Loucy (cell line): Measurements from ENCODE around the gene EGLN2.
"Not testable (repeated sequence)": the region's sequence is repeated elsewhere in the genome, so short reads cannot be mapped to it uniquely, and the experiment has no call there.

Source experiments
- EZH2phosphoT487 ChIP-seq: fragments of 200-600 bp; IDR thresholded peaks from 2 replicates; pipeline ENCODE4 v1.6.1; 2018; ENCODE audit warnings: antibody characterized with exemption, mild to moderate bottlenecking, moderate library complexity, borderline replicate concordance
- TF ChIP-seq, protein P1 (sequence below): fragments of 200-600 bp; sonication (generic); conservative IDR thresholded peaks from 2 replicates; pipeline ENCODE4 v1.5.1; 2014; ENCODE audit warnings: mild to moderate bottlenecking, antibody characterized with exemption, low read length

DNA sequence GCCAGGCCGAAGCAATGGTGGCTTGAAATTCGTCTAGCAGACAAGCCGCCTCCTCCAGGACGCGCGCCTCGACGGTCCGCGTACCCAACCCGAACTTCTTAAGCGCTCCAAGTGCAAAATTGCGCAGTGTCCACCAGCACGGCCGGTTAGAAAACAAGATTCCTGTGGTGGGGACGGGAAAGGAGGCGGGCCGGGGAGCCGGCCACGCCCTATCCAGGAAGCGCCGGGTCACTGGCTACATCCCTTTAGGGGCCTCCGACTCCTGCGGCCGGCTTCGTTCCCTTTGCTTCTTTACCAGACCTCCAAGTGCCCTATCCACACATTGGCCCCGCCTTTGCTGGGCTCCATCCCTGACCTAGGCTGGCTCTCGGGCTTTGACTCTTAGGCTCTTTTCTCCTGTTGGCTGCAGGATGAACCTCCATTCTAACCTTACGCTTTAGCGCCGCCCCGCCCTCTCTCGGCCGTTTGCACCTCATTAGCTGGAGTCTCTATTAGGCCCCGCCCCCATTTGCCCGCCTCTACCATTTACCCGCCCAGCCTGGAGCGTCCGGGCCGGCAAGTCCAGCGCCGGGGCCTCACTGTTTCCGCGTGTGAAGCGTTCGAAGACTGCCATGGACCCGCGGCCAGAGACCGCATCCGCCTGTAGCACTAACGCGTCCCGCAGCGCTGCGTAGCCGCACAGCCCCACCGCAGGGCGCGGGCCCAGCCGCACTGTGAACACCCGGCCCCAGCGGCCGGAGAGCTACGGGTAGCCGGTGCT lies 11.8 kb downstream of the EGLN2 start:
- TF ChIP-seq, protein P1, sequence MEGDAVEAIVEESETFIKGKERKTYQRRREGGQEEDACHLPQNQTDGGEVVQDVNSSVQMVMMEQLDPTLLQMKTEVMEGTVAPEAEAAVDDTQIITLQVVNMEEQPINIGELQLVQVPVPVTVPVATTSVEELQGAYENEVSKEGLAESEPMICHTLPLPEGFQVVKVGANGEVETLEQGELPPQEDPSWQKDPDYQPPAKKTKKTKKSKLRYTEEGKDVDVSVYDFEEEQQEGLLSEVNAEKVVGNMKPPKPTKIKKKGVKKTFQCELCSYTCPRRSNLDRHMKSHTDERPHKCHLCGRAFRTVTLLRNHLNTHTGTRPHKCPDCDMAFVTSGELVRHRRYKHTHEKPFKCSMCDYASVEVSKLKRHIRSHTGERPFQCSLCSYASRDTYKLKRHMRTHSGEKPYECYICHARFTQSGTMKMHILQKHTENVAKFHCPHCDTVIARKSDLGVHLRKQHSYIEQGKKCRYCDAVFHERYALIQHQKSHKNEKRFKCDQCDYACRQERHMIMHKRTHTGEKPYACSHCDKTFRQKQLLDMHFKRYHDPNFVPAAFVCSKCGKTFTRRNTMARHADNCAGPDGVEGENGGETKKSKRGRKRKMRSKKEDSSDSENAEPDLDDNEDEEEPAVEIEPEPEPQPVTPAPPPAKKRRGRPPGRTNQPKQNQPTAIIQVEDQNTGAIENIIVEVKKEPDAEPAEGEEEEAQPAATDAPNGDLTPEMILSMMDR: not testable (repeated sequence)
- not testable (repeated sequence) for TF ChIP-seq EZH2phosphoT487
